ENCODE measurements around the gene AHNAK2.
"Not testable (repeated sequence)": the region's sequence is repeated elsewhere in the genome, so short reads cannot be mapped to it uniquely, and the experiment has no call there.

DNA sequence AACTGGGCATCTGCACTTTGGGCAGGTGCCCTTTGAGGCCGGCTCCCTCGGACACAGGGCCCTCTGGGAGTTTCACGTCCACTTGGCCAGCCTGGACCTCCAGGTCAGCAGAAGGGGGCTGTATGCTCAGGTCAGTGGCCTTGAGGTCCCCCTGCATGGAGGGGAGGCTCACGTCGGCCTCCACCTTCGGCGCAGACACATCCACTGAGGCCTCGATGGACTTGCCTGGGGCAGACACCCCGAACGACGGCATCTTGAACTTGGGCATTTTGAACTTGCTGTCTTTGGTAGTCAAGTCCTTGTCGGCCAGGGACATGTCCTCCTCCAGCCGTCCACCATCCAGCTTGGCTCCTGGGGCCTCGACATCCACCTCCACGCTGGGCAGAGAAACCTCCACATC lies 27.5 kb downstream of the AHNAK2 start:
- TF ChIP-seq, protein P1, sequence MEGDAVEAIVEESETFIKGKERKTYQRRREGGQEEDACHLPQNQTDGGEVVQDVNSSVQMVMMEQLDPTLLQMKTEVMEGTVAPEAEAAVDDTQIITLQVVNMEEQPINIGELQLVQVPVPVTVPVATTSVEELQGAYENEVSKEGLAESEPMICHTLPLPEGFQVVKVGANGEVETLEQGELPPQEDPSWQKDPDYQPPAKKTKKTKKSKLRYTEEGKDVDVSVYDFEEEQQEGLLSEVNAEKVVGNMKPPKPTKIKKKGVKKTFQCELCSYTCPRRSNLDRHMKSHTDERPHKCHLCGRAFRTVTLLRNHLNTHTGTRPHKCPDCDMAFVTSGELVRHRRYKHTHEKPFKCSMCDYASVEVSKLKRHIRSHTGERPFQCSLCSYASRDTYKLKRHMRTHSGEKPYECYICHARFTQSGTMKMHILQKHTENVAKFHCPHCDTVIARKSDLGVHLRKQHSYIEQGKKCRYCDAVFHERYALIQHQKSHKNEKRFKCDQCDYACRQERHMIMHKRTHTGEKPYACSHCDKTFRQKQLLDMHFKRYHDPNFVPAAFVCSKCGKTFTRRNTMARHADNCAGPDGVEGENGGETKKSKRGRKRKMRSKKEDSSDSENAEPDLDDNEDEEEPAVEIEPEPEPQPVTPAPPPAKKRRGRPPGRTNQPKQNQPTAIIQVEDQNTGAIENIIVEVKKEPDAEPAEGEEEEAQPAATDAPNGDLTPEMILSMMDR (IDR thresholded peaks at IDR 0.05; ENCODE audit: low read depth, low read length): not testable (repeated sequence)
- not testable (repeated sequence) for TF ChIP-seq POLR2A (IDR thresholded peaks at IDR 0.05; ENCODE audit: extremely low read depth, insufficient read length); MYC (IDR thresholded peaks at IDR 0.05; ENCODE audit: low read depth, low read length)
- TF ChIP-seq, protein P2, sequence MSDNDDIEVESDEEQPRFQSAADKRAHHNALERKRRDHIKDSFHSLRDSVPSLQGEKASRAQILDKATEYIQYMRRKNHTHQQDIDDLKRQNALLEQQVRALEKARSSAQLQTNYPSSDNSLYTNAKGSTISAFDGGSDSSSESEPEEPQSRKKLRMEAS (IDR thresholded peaks at IDR 0.05; ENCODE audit: low read depth, low read length): not testable (repeated sequence)

Measured in NB4 (cell line).